HG02943 (cell line): Measurements from ENCODE around the gene PIGV.

ENCODE experiments used
- ATAC-seq: cut with Tn5 transposase; IDR thresholded peaks from one replicate; pipeline ENCODE4 v1.9.1; 2021; ENCODE audit warnings: mild to moderate bottlenecking, low read depth, moderate library complexity; ENCODE audit not compliant: unreplicated experiment

The PIGV gene

DNA sequence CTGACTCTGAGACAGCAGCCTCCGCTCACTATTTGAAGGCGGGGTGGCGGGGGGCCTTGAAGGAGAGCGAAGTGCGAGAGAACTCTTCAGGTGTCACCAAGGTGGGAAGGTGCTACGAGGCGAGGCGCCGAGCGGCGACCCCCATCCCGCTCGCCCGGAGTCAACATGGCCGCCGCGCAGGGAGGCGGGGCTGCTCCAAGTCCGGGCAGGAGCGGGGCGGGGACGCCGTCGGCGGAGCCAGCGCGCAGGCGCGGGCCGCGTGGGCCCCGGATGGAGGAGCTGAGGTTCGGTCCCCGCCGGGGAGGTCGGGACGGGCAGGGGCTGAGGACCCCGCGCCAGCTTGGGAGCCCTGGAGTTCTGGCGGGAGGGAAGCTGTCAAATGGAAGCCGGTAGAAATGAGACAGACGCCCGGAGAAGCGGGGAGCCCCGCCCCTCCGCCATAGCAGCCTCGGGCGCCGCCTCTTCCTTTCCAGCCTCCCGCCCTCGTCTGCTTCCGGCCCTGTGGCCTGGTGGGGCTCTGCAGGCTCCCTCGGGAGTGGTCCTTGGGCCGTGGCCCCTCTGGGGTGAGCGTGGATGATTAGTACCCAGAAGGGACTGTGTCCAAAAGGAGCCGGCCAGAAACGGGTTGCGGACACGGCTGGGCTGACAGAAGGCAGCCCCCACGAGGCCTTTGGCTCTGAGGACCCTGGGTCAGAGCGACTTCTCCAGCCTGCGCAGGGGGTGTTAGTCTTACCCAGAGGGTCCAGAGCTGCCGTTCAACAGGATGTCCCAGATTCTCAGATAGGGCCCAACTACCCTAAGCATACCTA is at the start of gene PIGV:
PIGV (plus strand) TSS at position 245 of the 809 bp plus-strand sequence. CDS start 2,866 bp downstream, outside the sequence.
- peak; percentile 62 for ATAC-seq

DNA sequence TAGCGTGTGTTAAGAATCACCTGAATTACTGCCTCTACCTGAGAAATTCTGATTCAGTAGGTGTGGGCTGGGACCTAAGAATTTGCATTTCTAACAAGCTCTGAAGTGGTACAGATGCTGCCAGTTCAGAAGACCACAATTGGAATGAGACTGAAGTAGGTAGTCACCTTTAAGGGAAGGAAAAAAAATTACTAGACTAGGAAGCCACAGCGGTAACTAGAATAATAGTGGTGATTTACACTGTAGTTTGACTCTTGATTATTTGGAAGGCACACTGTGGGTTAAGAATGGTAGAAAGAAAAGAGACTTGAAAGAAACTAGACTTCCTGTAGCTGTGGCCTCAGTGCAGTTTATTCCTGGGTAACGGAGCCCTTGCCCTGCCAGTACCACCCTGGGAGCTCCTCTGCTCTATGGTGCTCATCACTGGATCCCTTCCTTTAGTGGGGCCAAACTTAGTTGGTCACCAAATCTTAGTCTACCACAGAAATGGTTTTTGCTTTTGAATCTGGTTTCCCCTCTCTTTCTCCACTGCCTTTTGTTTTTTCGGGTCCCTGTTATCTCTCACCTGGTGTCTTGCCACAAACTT is 48.3 kb upstream of the PIGV start:
- no peak for ATAC-seq

DNA sequence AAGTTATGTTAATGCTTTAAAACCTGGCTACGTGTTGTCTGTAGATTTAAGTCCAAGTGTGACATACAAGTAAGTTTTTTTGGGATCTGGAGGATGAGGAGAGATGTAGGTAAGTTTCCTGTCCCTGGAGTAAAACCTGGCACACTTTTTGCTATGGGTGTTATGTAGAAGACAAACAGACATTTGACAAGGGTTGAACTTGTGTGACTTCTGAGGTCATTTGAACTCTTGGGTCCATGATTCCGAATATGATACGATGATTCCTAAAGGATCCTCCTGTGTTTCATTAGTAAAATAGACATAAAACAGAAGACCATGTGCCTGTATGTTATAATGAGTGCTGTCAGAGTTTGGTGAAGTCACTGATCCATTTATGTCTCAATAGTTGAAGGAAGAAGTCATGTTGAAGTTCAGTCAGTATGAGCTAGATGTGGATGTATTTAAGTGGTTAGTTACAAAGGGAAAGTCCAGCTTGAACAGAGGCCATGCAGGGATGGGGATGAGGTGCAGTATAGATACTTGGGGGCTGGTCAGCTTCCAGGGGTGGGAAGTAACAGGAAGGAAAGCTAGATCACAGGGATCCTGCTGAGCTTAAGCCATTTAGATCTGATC is 47.6 kb upstream of the PIGV start:
- ATAC-seq: no peak

DNA sequence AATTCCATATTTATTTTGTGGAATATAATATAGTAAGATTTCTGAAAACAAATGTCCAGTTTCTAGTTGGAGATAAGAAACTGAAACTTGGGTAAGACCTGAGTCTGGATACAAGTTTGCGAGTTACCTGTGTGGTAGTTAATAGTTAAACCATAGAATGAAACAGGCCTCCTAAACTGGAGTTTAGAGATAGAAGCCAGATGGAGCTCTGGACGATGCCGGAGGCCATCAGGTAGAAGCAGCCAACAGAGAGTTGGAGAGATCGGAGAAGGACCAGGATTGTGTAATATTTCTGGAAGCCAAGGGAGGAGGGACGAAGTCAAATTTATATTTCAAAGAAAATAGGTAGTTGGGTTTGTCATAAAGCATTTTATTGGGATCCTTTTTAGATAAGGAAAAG is 46.8 kb upstream of the PIGV start:
- no peak for ATAC-seq

DNA sequence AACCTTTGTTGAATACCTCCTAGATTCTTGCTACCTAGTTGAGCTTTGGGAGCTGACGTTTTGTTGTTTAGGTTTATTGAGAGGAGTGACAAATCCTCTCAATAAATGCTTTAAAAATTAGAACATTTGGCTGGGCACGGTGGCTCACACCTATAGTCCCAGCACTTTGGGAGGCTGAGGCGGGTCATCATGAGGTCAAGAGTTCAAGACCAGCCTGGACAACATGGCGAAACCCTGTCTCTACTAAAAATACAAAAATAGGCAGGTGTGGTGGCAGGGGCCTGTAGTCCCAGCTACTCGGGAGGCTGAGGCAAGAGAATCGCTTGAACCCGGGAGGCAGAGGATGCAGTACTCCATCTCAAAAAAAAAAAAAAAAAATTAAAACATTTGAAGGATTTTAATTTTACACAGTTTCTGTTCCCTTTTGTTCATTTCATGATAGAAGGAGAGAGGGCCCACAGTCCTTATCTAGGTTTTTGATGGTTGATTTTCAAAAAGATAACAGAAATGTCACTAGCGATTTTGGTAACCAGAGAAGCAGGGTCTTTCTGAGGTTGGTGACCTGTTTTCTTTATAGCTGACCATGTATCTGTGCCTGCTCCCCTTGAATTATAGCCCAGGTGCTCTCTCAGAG is 44.2 kb upstream of the PIGV start:
- ATAC-seq: no peak

DNA sequence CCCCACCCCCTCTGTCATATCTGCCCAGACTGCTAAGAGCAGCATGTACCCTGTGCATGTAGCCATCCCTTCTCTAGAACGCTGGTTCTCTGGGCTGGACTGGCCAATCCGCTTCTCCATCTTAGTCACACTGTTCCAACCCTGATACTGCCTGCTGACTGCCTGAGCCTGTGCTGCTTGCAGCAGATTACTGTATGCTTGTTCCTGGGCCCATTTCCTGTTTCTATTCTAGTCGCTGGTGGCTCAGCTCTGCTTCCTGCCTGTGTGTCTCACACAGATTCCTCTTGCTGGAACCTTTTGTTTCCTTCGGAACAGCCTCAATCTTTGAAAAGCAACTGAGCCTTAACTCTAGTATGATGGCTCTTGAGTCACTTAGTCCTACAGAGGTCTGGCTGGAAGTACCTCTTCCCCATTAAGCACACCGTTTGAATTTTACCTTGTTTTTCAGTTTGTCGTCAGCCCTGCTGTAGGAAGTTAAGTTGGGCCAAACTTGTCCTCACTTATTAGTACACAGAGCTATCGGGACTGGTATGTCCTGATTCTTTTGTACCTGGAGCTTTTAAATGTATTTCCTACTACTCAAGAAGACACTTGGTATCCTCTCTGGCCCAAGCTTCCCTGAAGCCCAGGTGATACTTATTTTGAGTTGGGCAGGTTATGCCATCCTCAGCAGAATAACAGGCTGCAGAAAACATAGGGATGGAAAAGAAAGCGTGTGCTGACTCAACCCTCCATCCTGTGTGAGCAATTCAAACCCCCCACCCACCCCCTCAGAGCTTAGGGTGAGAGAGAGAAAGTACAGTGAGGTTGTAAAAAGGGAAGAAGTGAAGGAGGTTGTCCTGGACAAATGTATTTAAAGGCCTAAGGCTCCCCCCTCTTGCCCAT is 43.4 kb upstream of the PIGV start:
- ATAC-seq: peak; percentile 88

DNA sequence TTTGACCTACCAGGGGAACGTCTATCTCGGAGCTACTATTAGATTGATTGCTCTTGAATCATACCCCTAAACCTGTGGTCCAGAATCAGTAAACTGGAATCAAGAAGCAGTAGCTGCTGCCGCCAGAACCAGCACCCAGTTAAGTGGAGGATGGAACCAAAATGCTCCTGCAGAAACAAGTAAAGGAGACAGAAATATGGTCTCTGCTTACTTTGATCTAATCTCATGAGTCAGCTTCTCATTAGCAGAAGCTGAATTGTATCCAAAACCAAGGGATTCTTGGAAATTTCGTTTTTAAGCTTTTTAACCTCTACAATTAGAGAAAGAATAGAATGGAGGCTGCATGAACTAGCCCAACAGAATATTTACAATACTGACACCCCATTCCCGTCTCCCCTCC is 42.6 kb upstream of the PIGV start:
- ATAC-seq: no peak

DNA sequence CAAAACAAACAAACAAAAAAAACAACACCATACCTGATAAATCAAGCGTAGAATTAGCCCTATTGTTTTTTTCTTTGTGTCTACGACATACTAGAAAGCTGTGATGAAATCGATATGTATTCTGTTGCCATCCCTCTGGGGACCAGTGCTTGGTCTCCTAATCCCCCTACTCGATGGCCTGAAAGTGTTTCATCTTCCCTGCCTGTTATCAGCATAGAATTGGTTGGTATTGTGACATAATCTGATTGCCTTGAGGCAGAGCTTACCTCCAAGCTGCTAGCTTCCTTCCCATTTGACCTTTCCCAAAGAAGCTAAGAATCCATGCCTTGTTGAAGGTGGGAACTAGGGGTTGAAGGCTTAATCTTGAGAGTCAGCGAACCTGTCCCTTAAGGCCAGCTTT is 40.7 kb upstream of the PIGV start:
- no peak for ATAC-seq

DNA sequence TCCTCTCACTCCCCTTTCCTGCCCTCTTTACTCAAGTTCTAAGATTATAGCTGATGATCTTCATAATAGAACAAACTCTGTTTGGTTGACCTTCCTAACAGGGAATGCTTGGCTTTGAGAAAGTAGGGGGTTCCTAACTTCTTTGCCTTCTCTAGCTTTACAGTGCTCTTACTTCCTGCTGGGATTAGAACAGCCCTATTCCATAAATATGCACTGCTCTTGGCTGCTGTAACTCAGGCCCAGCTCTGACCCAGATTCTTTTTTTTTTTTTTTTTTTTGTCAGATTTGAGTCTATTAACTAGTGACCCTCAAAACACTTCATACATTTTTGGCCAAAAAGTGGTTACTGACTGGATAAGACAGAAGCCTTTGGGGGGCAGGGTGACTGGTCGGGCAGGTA is 39.4 kb upstream of the PIGV start:
- ATAC-seq: no peak

DNA sequence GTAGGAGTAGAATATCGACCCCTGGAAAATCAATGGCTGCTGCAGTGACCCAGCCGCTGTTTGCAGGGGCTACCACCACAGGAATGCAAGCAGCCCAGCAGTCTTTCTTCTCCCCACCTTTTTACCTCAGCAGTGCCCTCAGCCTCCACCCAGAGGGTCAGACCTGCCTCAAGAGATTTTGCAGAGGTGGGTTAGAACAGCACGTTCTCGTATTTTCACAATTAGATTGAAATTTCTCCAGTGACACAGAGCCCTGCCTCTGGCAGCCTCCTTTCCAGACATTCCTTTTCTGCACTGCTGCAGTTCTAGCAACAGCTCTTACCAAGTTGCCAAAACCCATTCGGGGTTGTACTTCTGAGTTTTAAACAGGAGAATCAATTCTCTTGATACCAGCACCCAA is 38.3 kb upstream of the PIGV start:
- ATAC-seq: no peak

DNA sequence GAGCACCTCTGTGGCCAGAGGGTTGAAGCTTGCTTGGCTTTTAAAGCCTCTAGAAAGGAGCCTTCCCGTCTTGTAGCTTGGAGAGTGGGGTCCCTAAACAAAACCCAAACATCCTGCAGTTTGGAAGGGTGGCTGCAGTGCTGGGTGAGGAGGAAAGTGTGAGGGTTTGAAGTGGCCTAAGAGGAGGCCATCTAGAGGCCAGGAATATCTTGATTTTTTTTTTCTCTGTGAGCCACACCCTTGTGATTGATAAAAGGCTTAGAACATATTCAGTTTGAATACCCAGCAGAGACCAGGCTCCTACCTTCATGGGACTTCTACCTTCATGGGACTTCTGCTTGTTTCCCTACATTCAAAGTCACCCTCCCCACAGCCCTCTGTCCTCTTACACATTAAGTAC is 37.3 kb upstream of the PIGV start:
- no peak for ATAC-seq

DNA sequence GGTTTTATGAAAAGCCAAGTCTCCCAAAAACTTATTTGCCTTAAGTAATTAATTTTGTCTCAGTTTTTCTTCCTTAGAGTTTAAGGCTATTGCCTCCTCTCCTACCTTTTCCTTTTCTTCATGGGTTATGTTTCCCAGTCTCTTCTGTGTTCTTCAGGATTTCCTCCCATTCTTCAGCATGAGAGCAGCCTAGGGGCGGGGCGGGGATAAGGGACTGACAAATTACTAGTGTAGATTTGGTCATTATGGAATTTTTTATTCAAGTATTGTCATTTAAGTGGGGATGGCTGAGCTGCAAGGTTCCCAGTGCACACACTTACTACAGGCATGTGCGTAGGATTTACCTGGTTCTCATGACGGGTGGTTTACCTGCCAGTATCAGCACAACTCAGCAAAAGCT is 35.2 kb upstream of the PIGV start:
- ATAC-seq: no peak

DNA sequence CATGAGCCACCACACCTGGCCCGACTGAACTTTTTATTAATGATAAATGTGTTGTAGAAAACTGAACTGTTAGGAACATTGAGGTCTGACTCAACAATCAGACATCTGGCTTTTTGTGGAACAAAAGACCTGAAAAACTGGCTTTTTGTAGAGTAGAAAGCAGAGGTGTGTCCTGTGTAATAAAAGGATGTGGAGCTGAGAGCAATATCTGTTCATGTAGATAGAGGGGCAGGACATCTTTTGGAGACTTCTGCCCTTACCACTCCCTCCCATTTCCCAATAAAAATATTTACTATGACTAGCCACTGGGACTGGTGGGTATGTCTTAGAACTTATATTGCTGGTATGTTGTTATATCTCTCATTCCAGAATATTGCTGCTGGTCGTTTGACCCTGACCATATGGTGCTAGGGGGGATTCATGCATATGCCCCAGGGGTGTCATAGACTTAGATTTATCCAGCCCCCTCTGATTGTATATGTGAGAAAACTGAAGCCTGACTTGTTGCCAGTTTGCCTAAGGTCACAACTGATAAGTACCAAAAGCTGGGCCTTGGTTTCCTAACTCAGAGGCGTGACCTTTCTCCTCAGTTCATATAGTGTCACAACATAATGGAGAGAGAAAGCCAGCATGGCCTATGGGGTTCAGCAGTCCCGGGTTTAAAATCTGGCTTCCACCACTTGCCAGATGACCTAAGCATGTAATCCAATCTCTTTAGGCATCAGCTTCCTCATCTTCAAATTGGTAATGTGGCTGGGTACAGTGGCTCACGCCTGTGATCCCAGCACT is 33.5 kb upstream of the PIGV start:
- no peak for ATAC-seq

DNA sequence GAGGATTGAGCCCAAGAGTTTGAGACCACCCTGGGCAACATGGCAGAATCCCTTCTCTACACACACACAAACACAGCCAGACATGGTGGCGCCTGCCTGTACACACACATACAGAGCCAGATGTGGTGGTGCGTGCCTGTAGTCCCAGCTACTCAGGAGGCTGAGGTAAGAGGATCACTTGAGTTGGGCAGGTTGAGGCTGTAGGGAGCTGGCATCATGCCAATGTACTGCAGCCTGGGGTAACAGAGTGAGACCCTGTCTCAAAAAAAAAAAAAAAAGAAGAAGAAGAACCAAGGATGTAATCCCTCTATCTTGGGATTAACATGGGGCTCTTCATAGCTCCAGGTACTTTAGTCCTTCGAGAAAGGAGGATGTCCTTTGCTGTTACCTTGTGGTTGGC is 29.4 kb upstream of the PIGV start:
- ATAC-seq: no peak

DNA sequence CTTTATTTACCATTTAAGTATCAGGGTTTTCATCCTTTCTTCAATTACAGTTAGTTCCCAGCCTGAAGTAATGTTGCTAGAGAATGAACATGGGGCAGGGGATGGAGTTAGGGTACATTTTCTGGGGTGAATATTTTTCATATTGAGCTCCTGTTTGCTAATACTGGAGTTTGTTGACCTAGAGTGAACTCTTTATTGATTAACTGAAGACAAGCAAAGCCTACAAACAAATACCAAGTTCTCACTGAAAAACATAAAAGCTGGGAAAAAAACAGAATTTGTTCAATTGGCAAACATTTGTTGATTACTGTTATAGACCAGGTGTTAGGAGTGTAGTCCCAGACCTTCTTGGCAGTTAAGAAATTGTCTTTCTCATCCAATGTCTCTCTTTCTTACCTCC is 28.2 kb upstream of the PIGV start:
- no peak for ATAC-seq

DNA sequence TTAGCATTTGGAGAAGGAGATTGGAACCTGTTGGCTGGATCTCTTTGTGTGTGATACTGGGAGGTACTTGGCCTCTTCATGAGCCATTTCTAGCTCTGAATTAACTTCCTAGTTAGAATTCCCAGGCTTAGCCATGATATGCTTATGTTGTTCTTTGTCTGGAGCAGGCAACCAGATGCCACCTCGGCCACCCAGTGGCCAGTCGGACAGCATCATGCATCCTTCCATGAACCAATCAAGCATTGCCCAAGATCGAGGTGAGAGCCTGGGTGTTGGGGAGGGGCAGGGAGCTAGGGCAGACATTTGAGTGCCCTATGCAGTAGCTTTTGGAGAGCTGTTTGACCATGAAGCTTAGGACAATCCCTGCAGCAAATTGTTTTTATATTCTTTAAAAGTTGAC is 26.5 kb upstream of the PIGV start:
- ATAC-seq: no peak

DNA sequence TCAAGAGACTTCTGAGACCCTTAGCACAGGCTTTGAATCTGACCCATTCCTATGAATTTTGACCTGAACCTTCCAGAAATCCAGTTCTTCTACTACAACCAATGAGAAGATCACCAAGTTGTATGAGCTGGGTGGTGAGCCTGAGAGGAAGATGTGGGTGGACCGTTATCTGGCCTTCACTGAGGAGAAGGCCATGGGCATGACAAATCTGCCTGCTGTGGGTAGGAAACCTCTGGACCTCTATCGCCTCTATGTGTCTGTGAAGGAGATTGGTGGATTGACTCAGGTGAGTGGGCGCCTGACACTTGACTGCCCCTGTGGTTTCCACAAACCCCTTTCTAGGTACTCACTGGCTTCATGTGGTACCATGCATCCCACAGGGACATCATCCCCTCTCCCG is 20.0 kb upstream of the PIGV start:
- no peak for ATAC-seq

DNA sequence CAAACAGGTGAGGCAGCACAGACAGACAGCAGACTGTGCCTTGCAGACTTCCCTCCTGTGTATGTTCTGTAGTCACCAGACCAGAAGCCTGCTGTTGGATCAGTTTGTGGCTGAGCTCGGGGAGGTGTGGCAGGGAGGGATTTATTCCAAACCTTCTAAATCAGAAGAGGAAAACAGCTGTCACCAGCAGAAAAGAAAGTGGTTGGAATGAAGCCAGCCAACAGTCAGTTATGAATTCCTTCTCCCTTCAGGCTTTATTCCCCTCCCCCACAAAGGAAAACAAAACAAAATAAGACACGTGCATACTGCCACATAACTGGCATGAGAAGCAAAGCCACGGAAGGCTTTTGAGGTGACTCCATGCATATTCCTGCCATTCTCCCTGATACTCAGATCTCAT is 19.0 kb upstream of the PIGV start:
- no peak for ATAC-seq

DNA sequence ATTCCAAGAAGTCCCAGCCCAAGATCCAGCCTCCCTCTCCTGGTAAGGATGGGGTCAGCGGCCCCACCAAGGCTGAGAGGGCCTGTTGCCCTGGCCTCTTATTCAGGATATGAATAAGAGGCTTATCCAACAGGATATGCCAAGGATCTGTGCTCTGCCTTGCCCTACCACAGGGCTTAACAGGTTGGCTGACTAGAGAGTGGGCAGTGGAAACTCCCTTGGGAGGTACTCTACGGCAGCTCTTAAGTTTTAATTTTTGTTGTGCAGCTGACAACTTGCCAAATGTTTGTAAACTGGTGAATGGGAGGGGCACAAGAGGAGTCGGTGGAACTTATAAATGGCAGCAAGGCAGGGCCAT is 16.5 kb upstream of the PIGV start:
- no peak for ATAC-seq
